GM18909 (cell line): Measurements from ENCODE around the gene RDM1.
"Not testable (repeated sequence)": the region's sequence is repeated elsewhere in the genome, so short reads cannot be mapped to it uniquely, and the experiment has no call there.

Experiments
- ATAC-seq: cut with Tn5 transposase; IDR thresholded peaks from one replicate; pipeline ENCODE4 v1.9.1; 2021; ENCODE audit warnings: mild to moderate bottlenecking; ENCODE audit not compliant: unreplicated experiment, poor library complexity

RDM1 gene, protein sequence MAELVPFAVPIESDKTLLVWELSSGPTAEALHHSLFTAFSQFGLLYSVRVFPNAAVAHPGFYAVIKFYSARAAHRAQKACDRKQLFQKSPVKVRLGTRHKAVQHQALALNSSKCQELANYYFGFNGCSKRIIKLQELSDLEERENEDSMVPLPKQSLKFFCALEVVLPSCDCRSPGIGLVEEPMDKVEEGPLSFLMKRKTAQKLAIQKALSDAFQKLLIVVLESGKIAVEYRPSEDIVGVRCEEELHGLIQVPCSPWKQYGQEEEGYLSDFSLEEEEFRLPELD

GRCh38 chr17:35930211-35931065 lies at the start of gene RDM1:
RDM1 (minus strand) TSS chr17:35930773; CDS start chr17:35930727, 46 bp downstream.
- ATAC-seq, result peak; percentile 68

DNA sequence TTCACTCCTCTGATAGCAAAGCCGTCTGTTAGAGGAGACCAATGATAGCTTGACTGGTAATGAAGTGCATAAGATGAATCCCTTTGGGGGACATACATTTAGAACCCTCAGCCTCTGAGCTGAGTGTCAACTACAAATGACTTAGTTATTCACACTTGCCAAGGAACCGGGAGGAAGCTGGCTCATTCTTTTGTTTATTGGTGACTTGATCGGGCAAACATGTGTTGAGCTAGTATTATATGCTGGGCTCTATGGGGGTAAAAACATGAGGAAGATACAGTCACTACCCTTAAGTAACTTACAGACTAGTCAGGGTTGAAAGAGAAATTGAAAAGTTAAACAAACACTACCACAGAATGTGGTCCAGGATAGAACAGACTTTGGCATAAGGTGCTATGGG lies 47.8 kb upstream of the RDM1 start:
- no peak for ATAC-seq

DNA sequence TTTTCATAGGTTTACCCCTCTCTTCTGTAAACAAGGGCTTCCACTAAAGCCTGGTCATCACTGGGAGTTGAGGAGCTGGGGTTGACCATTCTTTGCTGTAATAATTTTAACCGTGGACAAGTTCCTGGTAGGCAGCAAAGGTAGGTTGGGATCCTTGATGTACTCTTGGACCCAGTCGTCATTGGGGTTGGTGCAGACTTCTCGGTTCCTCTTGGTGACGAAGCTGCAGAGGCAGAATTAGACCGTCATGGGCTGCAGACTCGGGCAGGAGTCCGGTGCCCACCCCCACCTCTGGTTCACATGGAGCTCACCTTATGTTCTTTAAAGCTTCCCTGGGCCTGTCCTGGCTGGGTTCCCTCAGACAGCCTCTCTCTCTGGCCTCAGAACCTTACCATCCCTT lies 46.9 kb upstream of the RDM1 start:
- no peak for ATAC-seq

- no peak for ATAC-seq
Observed at GRCh38 chr17:35973333-35974260, 43.0 kb upstream of the RDM1 start.

DNA sequence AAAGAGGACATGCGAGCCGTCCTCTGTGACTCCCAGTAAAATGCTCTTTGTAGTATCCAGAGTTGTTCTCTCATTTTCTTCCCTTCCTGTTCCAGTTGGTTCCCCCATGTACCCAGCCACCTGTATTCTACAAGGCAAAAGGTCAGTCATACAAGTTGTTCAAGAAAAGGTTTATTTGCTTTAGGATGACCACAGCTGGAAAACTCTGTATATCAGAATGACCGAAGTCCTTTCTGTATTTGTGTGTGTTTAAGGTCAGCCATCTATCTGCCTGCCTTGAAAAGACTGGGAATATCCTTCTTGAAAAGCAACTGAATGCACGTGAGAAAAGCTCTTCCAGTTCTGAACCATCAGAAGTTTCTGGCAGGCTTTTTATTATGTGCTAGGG lies 42.4 kb upstream of the RDM1 start:
- ATAC-seq, result no peak

GRCh38 chr17:35972535-35972934 lies 42.0 kb upstream of the RDM1 start:
- no peak for ATAC-seq

DNA sequence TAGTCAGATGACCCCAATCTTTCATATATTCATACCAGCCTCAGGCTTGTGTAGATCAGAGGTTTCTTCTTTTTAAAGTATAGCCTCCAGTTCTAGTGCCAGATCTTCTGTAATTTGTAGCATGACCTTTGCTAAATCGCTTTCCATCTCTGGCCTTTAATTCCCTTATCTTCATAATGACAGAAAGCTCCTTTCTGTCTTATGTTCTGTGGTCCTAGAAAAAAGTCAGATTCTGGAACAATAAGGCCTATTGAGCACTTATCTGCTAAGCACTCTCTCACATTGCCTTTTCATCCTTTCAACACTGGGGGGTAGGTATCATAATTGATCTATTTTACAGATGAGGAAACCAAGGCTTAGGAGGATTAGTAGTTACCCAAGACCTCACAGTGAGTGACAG lies 41.5 kb upstream of the RDM1 start:
- no peak for ATAC-seq

- ATAC-seq, result no peak
Observed at GRCh38 chr17:35969558-35970380, 39.2 kb upstream of the RDM1 start.

DNA sequence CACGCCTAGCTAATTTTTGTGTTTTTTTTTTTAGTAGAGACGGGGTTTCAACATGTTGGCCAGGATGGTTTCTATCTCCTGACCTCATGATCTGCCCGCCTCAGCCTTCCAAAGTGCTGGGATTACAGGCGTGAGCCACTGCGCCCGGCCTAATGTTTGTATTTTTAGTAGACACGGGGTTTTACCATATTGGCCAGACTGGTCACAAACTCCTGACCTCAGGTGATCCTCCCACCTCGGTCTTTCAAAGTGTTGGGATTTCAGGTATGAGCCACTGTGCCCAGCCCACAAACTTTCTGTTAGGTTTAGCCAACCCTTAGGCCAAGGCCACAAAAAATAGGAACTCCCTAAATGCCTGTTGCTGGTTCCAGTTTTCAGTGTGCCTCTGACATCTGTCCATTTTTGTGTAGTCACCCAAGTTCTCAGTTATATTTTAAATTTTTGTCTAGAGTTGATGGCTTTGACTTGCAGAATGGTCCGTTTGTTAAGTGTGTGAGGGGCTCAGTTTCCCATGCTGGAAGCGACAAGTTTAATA lies 38.0 kb upstream of the RDM1 start:
- ATAC-seq, result no peak

DNA sequence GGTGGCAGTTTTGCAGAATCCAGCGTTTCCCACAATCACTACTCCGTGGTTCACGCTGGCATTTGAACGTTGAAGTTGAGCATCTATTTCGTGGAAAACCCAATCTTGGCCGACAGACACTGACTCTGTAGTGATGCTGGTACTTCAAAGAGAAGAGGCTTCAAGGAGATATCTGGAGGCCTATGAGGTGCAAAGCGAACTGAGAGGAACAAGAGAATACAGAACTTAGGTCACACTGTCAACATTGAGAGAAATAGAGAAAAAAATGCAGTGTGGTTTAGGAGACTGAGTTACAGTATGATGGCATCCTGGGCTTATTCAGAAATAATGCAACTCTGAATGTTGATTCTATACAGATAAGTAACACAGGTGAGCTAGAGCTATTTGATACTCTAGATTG lies 34.7 kb upstream of the RDM1 start:
- no peak for ATAC-seq

GRCh38 chr17:35963663-35964062 lies 33.1 kb upstream of the RDM1 start:
- no peak for ATAC-seq

DNA sequence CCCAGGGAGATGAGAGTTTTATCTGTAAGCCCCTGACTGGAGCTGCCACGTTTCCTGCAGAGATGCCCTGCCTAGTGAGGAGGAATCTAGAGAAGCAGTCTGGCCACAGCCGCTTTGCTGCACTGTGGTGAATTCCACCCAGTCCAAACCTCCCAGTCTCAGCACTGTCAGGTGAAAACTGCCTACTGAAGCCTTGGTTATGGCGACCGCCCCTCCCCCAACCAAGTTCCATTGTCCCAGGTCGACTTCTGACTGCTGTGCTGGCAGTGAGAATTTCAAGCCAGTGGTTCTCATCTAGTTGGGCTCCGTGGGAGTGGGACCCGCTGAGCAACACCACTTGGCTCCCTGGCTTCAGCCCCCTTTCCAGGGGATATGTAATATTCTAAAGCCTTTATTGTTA lies 23.1 kb upstream of the RDM1 start:
- ATAC-seq, result no peak

DNA sequence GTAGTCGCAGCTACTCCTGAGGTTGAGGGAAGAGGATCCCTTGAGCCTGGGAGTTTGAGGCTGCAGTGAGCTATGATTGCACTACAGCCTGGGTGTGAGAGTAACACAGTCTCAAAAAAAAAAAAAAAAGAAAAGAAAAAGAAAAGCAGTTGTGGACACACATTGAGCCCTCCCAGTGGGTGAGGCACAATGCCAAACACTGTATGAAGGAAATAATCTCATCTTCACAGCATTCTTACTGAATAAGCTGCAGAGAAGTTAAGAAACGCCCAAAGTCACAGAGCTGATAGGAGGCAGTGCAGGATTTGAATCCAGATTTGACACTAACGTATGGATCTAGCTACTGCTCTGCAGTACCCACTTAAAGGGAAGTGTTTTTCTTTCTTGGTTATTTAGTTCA lies 18.8 kb upstream of the RDM1 start:
- no peak for ATAC-seq

DNA sequence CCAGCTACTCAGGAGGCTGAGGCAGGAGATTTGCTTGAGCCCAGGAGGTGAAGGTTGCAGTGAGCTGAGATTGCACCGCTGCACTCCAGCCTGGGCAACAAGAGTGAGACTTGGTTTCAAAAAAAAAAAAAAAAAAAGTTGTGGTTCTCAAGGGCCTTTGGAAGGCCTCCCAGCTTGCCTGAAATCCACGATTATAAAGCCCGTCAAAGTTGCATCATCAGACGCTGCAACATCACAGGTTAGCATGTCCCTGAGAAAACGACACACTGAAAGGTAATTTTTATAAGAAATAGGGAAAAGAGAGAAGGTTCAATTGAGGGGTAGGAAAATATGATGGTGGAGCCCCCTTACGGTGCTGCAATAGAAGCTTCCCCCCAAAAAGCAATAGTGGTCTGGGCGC lies 17.5 kb upstream of the RDM1 start:
- ATAC-seq, result no peak

GRCh38 chr17:35947156-35947585 lies 16.6 kb upstream of the RDM1 start:
- ATAC-seq, result no peak

GRCh38 chr17:35944151-35944550 lies 13.6 kb upstream of the RDM1 start:
- no peak for ATAC-seq

DNA sequence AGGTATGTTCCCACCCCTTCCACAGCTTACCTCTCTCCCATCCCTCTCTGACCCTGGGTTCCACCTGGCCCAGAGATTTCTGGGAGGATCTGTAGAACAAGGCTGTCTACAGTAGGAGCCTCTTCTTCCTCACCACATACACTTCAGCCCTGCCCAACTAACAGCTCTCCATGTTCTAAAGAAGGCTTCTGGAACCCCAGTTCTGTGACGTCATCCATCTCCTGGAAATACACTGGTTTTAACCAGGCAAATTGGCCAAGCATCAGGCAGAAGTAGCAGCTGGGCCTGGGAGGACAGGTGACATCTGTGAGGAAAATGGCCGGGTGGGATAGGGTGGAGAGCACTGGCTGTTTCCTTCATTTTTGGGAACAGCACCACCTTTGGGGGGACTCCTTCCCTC lies 13.0 kb upstream of the RDM1 start, which contains the start of gene LYZL6:
Gene LYZL6, minus strand, starts transcription at position 177 of the 400 bp plus-strand sequence. CDS start 4,357 bp downstream, outside the sequence.
- ATAC-seq, result no peak

GRCh38 chr17:35942588-35943186 lies 12.1 kb upstream of the RDM1 start:
- no peak for ATAC-seq

DNA sequence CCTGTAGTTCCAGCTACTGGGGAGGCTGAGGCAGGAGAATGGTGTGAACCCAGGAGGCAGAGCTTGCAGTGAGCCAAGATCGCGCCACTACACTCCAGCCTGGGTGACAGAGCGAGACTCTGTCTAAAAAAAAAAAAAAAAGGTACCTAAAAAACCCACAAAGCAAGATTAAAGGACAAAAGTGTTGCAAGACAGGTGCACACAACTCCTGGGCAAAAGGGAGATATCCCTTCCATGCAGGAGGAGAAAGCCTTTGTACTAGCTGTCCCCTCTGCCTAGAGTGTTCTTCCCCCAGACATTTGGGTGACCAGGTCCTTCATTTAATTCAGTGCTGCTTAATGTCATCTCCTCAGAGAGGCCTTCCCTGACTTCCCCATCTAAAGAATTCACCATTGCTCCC lies 7.9 kb upstream of the RDM1 start:
- not testable (repeated sequence) for ATAC-seq
